Measurements from ENCODE around the gene DZIP1L. TPM values are rescaled to one million over a fixed set of nuclear protein-coding genes. Genes with fewer than 3 reads are reported as not detected.

DZIP1L gene
- polyA plus RNA-seq, 2 of the 4 experiments (the other 2 are of a cell fraction) = 2.7 to 7.0 TPM

DNA sequence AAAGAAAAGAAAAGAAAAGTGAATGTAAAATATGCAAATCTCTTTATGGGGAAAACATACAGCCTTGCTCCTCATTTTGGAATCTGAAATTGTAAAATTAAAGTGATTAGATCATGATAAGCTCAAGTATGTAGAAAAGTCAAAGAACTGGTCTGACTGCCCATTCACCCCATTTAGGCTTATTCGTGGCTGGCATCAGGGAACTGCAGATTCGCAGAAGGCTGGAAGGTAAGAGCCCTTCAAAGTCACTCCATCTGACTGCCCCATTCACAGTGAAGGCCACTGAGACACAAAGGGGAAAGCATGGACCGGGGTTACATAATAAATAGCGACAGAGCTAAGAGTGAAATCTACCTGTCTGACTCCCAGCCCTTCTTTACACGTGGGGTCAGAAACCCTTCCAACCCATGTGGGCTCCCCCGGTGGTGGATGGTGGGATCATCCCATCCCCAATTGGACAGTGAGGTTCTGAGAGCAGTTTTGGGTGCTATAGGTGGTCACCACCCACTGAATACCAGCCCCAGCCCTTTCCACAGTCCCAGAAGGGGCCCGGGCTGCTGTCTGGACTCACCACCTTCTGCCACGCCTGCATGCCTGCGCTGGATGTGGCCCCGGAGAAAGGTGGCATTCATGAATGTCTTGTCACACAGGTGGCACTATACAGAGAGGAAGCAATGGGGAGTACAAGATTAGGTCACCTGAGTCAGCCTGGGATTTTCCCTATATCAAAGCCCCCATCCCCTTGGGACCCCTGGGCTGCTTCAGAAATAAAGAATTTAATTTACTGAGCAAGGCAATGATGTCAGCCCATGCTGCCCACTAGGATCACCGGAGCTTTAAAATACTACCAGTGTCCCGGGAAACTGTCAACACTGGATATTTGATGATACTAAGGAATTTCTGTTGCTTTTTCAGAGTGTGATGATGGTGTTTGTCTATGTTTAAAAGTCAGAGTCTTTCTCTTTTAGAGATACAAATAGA is 17.9 kb downstream of the DZIP1L start:
- CTCF ChIA-PET = interaction anchor here (0.7 to 2.1 kb wide), 8 partner anchors 9 to 47 kb away, joined by 3 to 5 read pairs (median 3); no protein-coding TSS in a partner anchor
- FAIRE-seq (no peak), DNase-seq (ENCODE audit: low read depth in 1 of 2, low spot score in 1 of 2) (peak in 1 of 2 experiments; percentile 54), ATAC-seq (peak; percentile 82 to 91)
- 76% methylated on average over 11 of the region's 12 CpGs for WGBS (ENCODE audit: missing lambda C conversion rate)
- no peak overlapping the region for H3K4me3 ChIP-seq
- no peak for TF ChIP-seq CEBPB (IDR thresholded peaks at IDR 0.05)
- TF ChIP-seq, protein P1, sequence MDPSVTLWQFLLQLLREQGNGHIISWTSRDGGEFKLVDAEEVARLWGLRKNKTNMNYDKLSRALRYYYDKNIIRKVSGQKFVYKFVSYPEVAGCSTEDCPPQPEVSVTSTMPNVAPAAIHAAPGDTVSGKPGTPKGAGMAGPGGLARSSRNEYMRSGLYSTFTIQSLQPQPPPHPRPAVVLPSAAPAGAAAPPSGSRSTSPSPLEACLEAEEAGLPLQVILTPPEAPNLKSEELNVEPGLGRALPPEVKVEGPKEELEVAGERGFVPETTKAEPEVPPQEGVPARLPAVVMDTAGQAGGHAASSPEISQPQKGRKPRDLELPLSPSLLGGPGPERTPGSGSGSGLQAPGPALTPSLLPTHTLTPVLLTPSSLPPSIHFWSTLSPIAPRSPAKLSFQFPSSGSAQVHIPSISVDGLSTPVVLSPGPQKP (IDR thresholded peaks at IDR 0.05; ENCODE audit: low read depth, low read length) = no peak
- no peak for TF ChIP-seq SMC3 (IDR thresholded peaks at IDR 0.05)
- TF ChIP-seq RAD21 (conservative IDR thresholded peaks at IDR 0.05 in 1 of 2, IDR thresholded peaks at IDR 0.05 in 1 of 2) = no peak
- no peak for TF ChIP-seq CBX2 (IDR thresholded peaks at IDR 0.05; ENCODE audit: borderline replicate concordance, low read depth)
- TF ChIP-seq, protein P2, sequence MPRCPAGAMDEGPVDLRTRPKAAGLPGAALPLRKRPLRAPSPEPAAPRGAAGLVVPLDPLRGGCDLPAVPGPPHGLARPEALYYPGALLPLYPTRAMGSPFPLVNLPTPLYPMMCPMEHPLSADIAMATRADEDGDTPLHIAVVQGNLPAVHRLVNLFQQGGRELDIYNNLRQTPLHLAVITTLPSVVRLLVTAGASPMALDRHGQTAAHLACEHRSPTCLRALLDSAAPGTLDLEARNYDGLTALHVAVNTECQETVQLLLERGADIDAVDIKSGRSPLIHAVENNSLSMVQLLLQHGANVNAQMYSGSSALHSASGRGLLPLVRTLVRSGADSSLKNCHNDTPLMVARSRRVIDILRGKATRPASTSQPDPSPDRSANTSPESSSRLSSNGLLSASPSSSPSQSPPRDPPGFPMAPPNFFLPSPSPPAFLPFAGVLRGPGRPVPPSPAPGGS (IDR thresholded peaks at IDR 0.05) = no peak
- no peak for TF ChIP-seq ZNF302 (CRISPR knock-in tag; IDR thresholded peaks at IDR 0.05)
- TF ChIP-seq NR3C1 (IDR thresholded peaks at IDR 0.05) = no peak
- no peak for TF ChIP-seq KDM5A (IDR thresholded peaks at IDR 0.05)
- no peak for TF ChIP-seq HOXB5 (CRISPR knock-in tag; IDR thresholded peaks at IDR 0.05)
- no peak for TF ChIP-seq EHF (CRISPR knock-in tag; IDR thresholded peaks at IDR 0.05)
- TF ChIP-seq RCOR1 (IDR thresholded peaks at IDR 0.05; ENCODE audit: low read depth, low read length) = no peak
- no peak for TF ChIP-seq CHD4 (IDR thresholded peaks at IDR 0.05; ENCODE audit: borderline replicate concordance)
- TF ChIP-seq MAZ (IDR thresholded peaks at IDR 0.05; ENCODE audit: borderline replicate concordance, low read depth, low read length) = no peak
- no peak for TF ChIP-seq ZFP36 (IDR thresholded peaks at IDR 0.05; ENCODE audit: borderline replicate concordance, partially characterized antibody)
- POLR2A ChIA-PET = no interaction called here
- H3K4me1 ChIP-seq = peaks cover 3% of the 10 kb centered on the region
- H3K4me2 ChIP-seq = no peak overlapping the region
- no peak overlapping the region for H3K27ac ChIP-seq
- no peaks in the 10 kb centered on the region for H3K9me3 ChIP-seq

DNA sequence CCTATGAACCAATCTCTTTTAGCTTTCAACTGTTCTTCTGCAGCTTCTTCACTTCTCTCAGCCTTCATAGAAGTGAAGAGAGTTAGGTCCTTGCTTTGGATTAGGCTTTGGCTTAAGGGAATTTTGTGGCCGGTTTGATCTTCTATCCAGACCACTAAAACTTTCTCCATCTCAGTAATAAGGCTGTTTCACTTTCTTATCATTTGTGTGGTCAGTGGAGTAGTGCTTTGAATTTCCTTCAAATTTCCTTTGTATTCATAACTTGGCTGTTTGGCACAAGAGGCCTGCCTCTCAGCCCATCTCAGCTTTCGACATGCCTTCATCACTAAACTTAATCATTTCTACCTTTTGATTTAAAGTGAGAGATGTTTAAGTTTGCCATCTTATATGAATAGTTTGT is 21.7 kb downstream of the DZIP1L start:
- ChIA-PET POLR2A (no interaction called here), CTCF (interaction anchor here (1.2 to 1.9 kb wide), 3 partner anchors 13 to 25 kb away, joined by 4 to 5 read pairs (median 4); no protein-coding TSS in a partner anchor)
- no peak overlapping the region for H3K27ac ChIP-seq
- ATAC-seq = no peak
- 45% methylated on average over 2 of the region's 2 CpGs for WGBS (ENCODE audit: missing lambda C conversion rate)
- H3K9me3 ChIP-seq = no peaks in the 10 kb centered on the region
- DNase-seq (ENCODE audit: low read depth in 1 of 2, low spot score in 1 of 2) = no peak
- H3K4me2 ChIP-seq = no peak overlapping the region
- TF ChIP-seq TFCP2L1 (CRISPR knock-in tag; IDR thresholded peaks at IDR 0.05) (no peak), FOSB (CRISPR knock-in tag; IDR thresholded peaks at IDR 0.05) (no peak), FOXS1 (CRISPR knock-in tag; IDR thresholded peaks at IDR 0.05) (no peak), CBX2 (IDR thresholded peaks at IDR 0.05; ENCODE audit: borderline replicate concordance, low read depth) (no peak), HOXA7 (CRISPR knock-in tag; IDR thresholded peaks at IDR 0.05) (no peak), ZNF302 (CRISPR knock-in tag; IDR thresholded peaks at IDR 0.05) (no peak), MYC (IDR thresholded peaks at IDR 0.05; ENCODE audit: borderline replicate concordance, low read length) (no peak), POLR2A (IDR thresholded peaks at IDR 0.05; ENCODE audit: low read length) (no peak)
- TF ChIP-seq, protein P3, sequence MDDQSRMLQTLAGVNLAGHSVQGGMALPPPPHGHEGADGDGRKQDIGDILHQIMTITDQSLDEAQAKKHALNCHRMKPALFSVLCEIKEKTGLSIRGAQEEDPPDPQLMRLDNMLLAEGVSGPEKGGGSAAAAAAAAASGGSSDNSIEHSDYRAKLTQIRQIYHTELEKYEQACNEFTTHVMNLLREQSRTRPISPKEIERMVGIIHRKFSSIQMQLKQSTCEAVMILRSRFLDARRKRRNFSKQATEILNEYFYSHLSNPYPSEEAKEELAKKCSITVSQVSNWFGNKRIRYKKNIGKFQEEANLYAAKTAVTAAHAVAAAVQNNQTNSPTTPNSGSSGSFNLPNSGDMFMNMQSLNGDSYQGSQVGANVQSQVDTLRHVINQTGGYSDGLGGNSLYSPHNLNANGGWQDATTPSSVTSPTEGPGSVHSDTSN (IDR thresholded peaks at IDR 0.05) = no peak
- no peak overlapping the region for H3K4me3 ChIP-seq
- peaks cover 36% of the 10 kb centered on the region for H3K4me1 ChIP-seq
- no peak for FAIRE-seq
